Left ventricle myocardium inferior (tissue), 1 donor: ENCODE results near the gene ASIC2. TPM values are rescaled to one million over a fixed set of nuclear protein-coding genes. Genes with fewer than 3 reads are reported as not detected.

Source experiments
- DNase-seq: peaks from one replicate; pipeline ENCODE4 v3.0.0-alpha.2; 2020
- H3K27ac ChIP-seq: fragments of 200-600 bp; replicated peaks from 2 replicates; pipeline ENCODE4 v1.8.0; 2021
- H3K27me3 ChIP-seq: fragments of 200-600 bp; 2 replicates; pipeline ENCODE4 v1.8.0; 2021; ENCODE audit warnings: low read depth
- H3K36me3 ChIP-seq: fragments of 200-600 bp; 2 replicates; pipeline ENCODE4 v1.8.0; 2021
- H3K4me1 ChIP-seq: fragments of 200-600 bp; 2 replicates; pipeline ENCODE4 v1.8.0; 2021
- H3K4me3 ChIP-seq: fragments of 200-600 bp; 2 replicates; pipeline ENCODE4 v1.8.0; 2021; ENCODE audit warnings: mild to moderate bottlenecking, moderate library complexity
- H3K9me3 ChIP-seq: fragments of 200-600 bp; replicated peaks from 2 replicates; pipeline ENCODE4 v1.8.0; 2021
- intact Hi-C: fragments of 100-400 bp; cut with micrococcal nuclease; formaldehyde crosslinking; loops from one replicate; pipeline ENCODE4 v1.11.0; 2022
- total RNA-seq: library from RNA; stranded (reverse); fragmentation: NEBNext Ultra II Directional; extraction: Animal tissue kit (Norgen Biotek cat#: 25700); gene quantifications from one replicate; pipeline ENCODE4 v1.2.1, GENCODE V29; 2021
- TF ChIP-seq, protein P1 (sequence below): fragments of 200-600 bp; IDR thresholded peaks from 2 replicates; pipeline ENCODE4 v1.8.0; 2021; ENCODE audit warnings: antibody characterized with exemption, mild to moderate bottlenecking, borderline replicate concordance
- donor health status: DM: no; HTN: yes; CAD: no; lungs with severe emphysema.

The ASIC2 gene
- total RNA-seq, 1 donor from 2014 or later = not detected

DNA sequence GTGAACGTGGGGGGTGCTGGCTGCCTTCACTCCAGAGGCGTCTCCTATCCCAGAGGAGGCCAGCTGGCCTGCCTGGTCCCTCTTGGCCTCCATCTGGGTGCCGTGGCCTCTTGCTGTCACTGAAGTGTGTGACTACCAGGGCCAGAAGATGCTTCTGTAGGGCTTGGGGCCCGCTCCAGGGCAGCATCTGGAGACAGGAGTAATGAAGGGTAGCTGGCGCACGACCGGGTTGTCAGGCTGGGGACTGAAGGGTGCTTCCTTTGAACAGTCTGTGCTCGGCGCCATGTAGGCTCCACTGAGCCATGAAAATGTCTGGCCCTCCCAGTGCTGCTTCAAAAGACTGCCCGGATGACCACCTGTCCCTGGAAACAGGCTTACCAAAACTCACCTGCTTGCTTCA lies 31.3 kb downstream of the ASIC2 start:
- TF ChIP-seq, protein P1, sequence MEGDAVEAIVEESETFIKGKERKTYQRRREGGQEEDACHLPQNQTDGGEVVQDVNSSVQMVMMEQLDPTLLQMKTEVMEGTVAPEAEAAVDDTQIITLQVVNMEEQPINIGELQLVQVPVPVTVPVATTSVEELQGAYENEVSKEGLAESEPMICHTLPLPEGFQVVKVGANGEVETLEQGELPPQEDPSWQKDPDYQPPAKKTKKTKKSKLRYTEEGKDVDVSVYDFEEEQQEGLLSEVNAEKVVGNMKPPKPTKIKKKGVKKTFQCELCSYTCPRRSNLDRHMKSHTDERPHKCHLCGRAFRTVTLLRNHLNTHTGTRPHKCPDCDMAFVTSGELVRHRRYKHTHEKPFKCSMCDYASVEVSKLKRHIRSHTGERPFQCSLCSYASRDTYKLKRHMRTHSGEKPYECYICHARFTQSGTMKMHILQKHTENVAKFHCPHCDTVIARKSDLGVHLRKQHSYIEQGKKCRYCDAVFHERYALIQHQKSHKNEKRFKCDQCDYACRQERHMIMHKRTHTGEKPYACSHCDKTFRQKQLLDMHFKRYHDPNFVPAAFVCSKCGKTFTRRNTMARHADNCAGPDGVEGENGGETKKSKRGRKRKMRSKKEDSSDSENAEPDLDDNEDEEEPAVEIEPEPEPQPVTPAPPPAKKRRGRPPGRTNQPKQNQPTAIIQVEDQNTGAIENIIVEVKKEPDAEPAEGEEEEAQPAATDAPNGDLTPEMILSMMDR = no peak
- peaks cover 93% of the 10 kb centered on the region for H3K27me3 ChIP-seq
- intact Hi-C loops = no loop called here

DNA sequence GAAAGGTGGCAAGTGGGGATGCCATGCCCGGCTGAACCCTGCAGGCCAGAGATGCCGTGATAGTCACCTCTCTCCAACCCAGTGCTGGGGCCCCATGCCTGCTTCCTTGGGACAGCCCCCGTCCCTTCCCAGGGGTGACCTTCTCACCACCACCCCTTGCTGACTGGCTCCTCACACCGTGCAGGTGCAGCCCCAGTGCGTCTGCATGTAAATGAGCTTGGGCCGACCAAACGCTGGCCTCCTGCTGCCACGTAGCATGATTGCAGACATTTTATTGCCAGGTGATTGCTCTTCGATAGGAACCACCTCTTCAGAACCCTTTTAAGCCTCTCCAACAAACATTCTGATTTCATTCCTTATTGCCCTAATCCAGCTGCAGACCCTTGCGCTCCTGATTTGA lies 32.5 kb downstream of the ASIC2 start:
- DNase-seq = no peak
- peaks cover 94% of the 10 kb centered on the region for H3K27me3 ChIP-seq
- intact Hi-C loops = no loop called here
- TF ChIP-seq, protein P1 = no peak
- H3K27ac ChIP-seq = no peak overlapping the region
- no peaks in the 10 kb centered on the region for H3K4me1 ChIP-seq
- no peak overlapping the region for H3K4me3 ChIP-seq
- H3K9me3 ChIP-seq = no peaks in the 10 kb centered on the region
- no peaks in the 10 kb centered on the region for H3K36me3 ChIP-seq

More for the DNA sequence above, 31.3 kb downstream of the ASIC2 start:
- no peak for DNase-seq
- no peaks in the 10 kb centered on the region for H3K4me1 ChIP-seq
- no peaks in the 10 kb centered on the region for H3K9me3 ChIP-seq
- no peaks in the 10 kb centered on the region for H3K36me3 ChIP-seq
- H3K27ac ChIP-seq = no peak overlapping the region
- no peak overlapping the region for H3K4me3 ChIP-seq

DNA sequence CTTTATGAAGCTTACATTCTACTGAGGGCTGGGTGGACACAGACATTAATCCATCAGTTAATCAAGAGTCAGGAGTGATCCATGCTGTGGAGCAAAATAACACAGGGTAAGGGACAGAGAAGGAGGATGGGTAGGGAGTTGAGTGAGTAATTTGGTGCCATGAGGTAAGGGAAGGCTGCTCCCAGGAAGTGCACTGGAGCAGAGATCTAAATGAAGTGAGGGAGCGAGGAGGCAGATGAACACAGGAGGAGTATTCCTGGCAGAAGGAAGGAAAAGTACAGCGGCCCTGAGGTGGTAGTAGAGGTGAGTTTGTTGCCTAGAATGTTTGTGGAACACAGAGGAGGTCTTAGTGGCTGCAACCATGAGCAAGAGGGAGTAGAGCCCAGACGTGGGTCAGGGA lies 34.8 kb downstream of the ASIC2 start:
- H3K4me3 ChIP-seq = no peak overlapping the region
- H3K27me3 ChIP-seq = peaks cover 93% of the 10 kb centered on the region
- no peaks in the 10 kb centered on the region for H3K36me3 ChIP-seq
- no peak overlapping the region for H3K27ac ChIP-seq
- intact Hi-C loops = no loop called here
- no peaks in the 10 kb centered on the region for H3K9me3 ChIP-seq
- DNase-seq = no peak
- TF ChIP-seq, protein P1 = no peak
- no peaks in the 10 kb centered on the region for H3K4me1 ChIP-seq

DNA sequence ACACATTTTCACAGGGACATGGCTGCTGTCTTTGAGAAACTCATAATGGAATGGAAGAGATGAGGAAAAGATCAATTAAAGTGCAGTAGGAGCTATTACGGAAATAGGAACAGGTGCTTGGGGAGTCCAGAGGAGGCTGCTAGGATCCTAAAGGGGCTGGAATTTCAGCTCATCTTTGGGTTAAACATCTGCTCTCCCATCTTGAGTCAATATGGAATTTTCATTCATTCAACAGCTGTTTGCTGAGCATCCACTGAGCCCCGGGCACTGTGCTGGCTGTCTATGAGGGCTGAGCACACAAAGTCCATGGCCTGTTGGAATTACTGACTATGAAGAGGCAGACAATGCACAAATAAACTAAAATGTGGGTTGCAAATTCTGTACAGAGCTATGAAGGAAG lies 47.9 kb downstream of the ASIC2 start:
- TF ChIP-seq, protein P1 = no peak
- no peak overlapping the region for H3K27ac ChIP-seq
- H3K27me3 ChIP-seq = peaks cover 58% of the 10 kb centered on the region

DNA sequence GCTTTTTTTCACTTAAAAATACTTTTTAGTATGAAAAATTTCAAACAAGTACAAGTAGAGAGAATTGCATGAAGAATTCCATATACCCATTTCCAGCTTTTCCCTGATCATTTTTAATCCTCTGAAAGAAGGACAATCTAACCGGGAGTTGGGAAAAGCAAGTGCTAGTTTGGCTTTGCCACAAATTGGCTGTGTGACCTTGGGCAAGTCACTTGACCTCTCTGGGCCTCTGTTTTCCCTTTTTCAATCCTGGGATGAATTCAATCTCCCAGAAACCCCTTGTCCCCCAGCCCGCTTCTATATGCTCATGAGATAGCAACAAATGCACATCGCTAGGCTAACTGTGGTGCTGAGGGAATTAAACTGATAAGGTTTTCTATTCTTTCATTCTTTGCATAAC lies 49.4 kb downstream of the ASIC2 start:
- no peak overlapping the region for H3K4me3 ChIP-seq
- H3K27me3 ChIP-seq = peaks cover 73% of the 10 kb centered on the region
- H3K9me3 ChIP-seq = no peaks in the 10 kb centered on the region
- TF ChIP-seq, protein P1 = no peak
- no peaks in the 10 kb centered on the region for H3K36me3 ChIP-seq
- no peak overlapping the region for H3K27ac ChIP-seq
- intact Hi-C loops = no loop called here
- H3K4me1 ChIP-seq = no peaks in the 10 kb centered on the region
- no peak for DNase-seq

More for the DNA sequence above, 47.9 kb downstream of the ASIC2 start:
- DNase-seq = no peak
- Histone ChIP-seq H3K4me3 (no peak overlapping the region), H3K4me1 (no peaks in the 10 kb centered on the region), H3K36me3 (no peaks in the 10 kb centered on the region), H3K9me3 (no peaks in the 10 kb centered on the region)
- intact Hi-C loops = no loop called here
